HepG2 (cell line): ENCODE results near the gene CFTR. TPM values are rescaled to one million over a fixed set of nuclear protein-coding genes. Genes with fewer than 3 reads are reported as not detected.

Experiments
- ATAC-seq: fragments of 200-7000 bp; cut with Tn5 transposase; 3 replicates; pipeline ENCODE4 v1.9.1; 2020; ENCODE audit warnings: mild to moderate bottlenecking, moderate library complexity
- BruUV-seq: library from RNA; stranded (reverse); fragments of 400-500 nt; replicated peaks from 2 replicates; lab custom pipeline; 2021; lab: Mats Ljungman, UMichigan
- CTCF ChIA-PET: fragments of 300-600 bp; formaldehyde crosslinking; extraction: SDS; loops from one replicate; lab custom pipeline; 2021; ENCODE audit warnings: low total read pairs, inconsistent platforms, low intra/inter-chr PET ratio; lab: Yijun Ruan, JAX
- POLR2A ChIA-PET: fragments of 350-600 bp; sonication (Branson Sonifier 250); formaldehyde crosslinking; loops from one replicate; lab custom pipeline; 2020; ENCODE audit warnings: antibody characterized with exemption, inconsistent platforms; lab: Yijun Ruan, JAX
- DNase-seq: peaks from one replicate; pipeline ENCODE4 v3.0.0-alpha.2; 2015; ENCODE audit warnings: low spot score
- FAIRE-seq: peaks from 3 replicates; lab custom pipeline; 2011; peaks lifted over from hg19 to GRCh38; lab: Jason Lieb, UNC
- H2AFZ ChIP-seq: one replicate; pipeline ENCODE4 v1.6.1; 2011; ENCODE audit warnings: low read length, inconsistent platforms
- H3K27ac ChIP-seq: fragments of 300-600 bp; 3 replicates; pipeline ENCODE4 v1.8.0; 2011; ENCODE audit warnings: mixed run types, mild to moderate bottlenecking, mixed read lengths, low read length, inconsistent platforms; ENCODE audit not compliant: insufficient read depth; ENCODE audit errors: extremely low read length
- H3K27me3 ChIP-seq, 2 experiments: fragments of 200-600 bp in 1 of 2; 2 replicates in 1 of 2; 3 replicates in 1 of 2; pipeline versions ENCODE4 v1.6.0 to v1.8.0; 2011; ENCODE audit warnings: low read length in 2 of 2, mild to moderate bottlenecking in 2 of 2, moderate library complexity in 2 of 2, inconsistent platforms in 1 of 2; ENCODE audit not compliant: insufficient read depth in 2 of 2, control insufficient read depth in 1 of 2
- H3K36me3 ChIP-seq, 2 experiments: fragments of 200-600 bp in 1 of 2; replicated peaks in 1 of 2; 2 replicates in 1 of 2; 3 replicates in 1 of 2; pipeline versions ENCODE4 v1.5.1 to v1.8.0; 2011; ENCODE audit warnings: low read length in 2 of 2, inconsistent platforms in 1 of 2; ENCODE audit not compliant: insufficient read depth in 2 of 2, control insufficient read depth in 1 of 2
- H3K4me1 ChIP-seq: 2 replicates; pipeline ENCODE4 v1.5.1; 2012; ENCODE audit warnings: low read length, inconsistent platforms; ENCODE audit not compliant: insufficient read depth
- H3K4me2 ChIP-seq: 2 replicates; pipeline ENCODE4 v1.6.0; 2011; ENCODE audit warnings: low read depth, low read length, inconsistent platforms
- H3K4me3 ChIP-seq, 3 experiments: fragments of 200-600 bp in 1 of 3; sonication (generic), shearing (Covaris generic) in 1 of 3; replicated peaks in 1 of 3; 2 replicates each; pipeline ENCODE4 v1.5.1; 2011 to 2016; ENCODE audit warnings: low read length in 3 of 3, inconsistent platforms in 2 of 3, low read depth in 2 of 3, mild to moderate bottlenecking in 2 of 3, control low read depth in 1 of 3, mixed read lengths in 1 of 3; ENCODE audit not compliant: insufficient read depth in 1 of 3
- H3K79me2 ChIP-seq: one replicate; pipeline ENCODE4 v1.6.1; 2011; ENCODE audit warnings: low read length, inconsistent platforms; ENCODE audit not compliant: insufficient read depth
- H3K9ac ChIP-seq: 2 replicates; pipeline ENCODE4 v1.6.0; 2011; ENCODE audit warnings: mild to moderate bottlenecking, low read depth, low read length, inconsistent platforms; ENCODE audit not compliant: insufficient read depth
- H3K9me3 ChIP-seq: 2 replicates; pipeline ENCODE4 v1.5.1; 2012; ENCODE audit warnings: mild to moderate bottlenecking, low read length
- H4K20me1 ChIP-seq: 2 replicates; pipeline ENCODE4 v1.6.0; 2011; ENCODE audit warnings: inconsistent platforms, mild to moderate bottlenecking, low read length, moderate library complexity; ENCODE audit not compliant: insufficient read depth
- HOXA9 ChIP-seq: sonication (generic); formaldehyde crosslinking; IDR thresholded peaks from 2 replicates; pipeline ENCODE4 v1.8.1; 2022; ENCODE audit warnings: missing genetic modification reagents, mild to moderate bottlenecking, moderate library complexity, borderline replicate concordance
- SSRP1 ChIP-seq: IDR thresholded peaks from 2 replicates; pipeline ENCODE4 v1.6.1; 2016; ENCODE audit warnings: control low read depth
- WGBS: methylation state at CpG from one replicate; pipeline ENCODE4 v1.1.6; 2017; ENCODE audit warnings: low lambda C conversion rate; 5-methylcytosine and 5-hydroxymethylcytosine counted together
- in situ Hi-C: cut with HindIII; loops from 2 replicates; pipeline ENCODE4 v1.10.0; 2017; ENCODE audit warnings: low pct_unique_long_range_greater_than_20kb; ENCODE audit not compliant: extremely low pct_ligation_motif_present
- intact Hi-C: fragments of 100-400 bp; cut with micrococcal nuclease; formaldehyde crosslinking; loops from one replicate; pipeline ENCODE4 v1.10.0; 2022; ENCODE audit not compliant: unreplicated experiment
- polyA plus RNA-seq, 8 experiments: library from polyadenylated mRNA; depleted of rRNA in 3 of 8; stranded (reverse) in 7 of 8; unstranded in 1 of 8; fragments of >200 nt; fragmentation: Illumina TruSeq in 4 of 8; extraction: Trizol in 4 of 8; gene quantifications; 2 replicates each; pipeline versions ENCODE4 v1.2.1 to v1.2.3, GENCODE V29; 2011 to 2016; ENCODE audit warnings: low read depth in 4 of 8, missing spikeins in 1 of 8, mixed read lengths in 1 of 8; ENCODE audit not compliant: insufficient read depth in 1 of 8
- total RNA-seq, 5 experiments: library from RNA; depleted of rRNA; stranded (reverse); fragments of >200 nt; fragmentation: Illumina TruSeq; extraction: Trizol; gene quantifications; 2 replicates each; pipeline ENCODE4 v1.2.3, GENCODE V29; 2016; ENCODE audit warnings: low read depth in 1 of 5
- TF ChIP-seq, protein P1 (sequence below): sonication (generic); formaldehyde crosslinking; IDR thresholded peaks from 2 replicates; pipeline ENCODE4 v1.4.0; 2020; ENCODE audit warnings: mild to moderate bottlenecking, missing genetic modification reagents
- TF ChIP-seq, protein P2 (sequence below): sonication (generic); formaldehyde crosslinking; conservative IDR thresholded peaks from 2 replicates; pipeline ENCODE4 v1.4.0; 2020; ENCODE audit warnings: missing genetic modification reagents

CFTR gene
- total and polyA plus RNA-seq, 2 of the 13 experiments (the other 11 are each of a cell fraction or from before 2014, with no cell fraction given), result not detected

DNA sequence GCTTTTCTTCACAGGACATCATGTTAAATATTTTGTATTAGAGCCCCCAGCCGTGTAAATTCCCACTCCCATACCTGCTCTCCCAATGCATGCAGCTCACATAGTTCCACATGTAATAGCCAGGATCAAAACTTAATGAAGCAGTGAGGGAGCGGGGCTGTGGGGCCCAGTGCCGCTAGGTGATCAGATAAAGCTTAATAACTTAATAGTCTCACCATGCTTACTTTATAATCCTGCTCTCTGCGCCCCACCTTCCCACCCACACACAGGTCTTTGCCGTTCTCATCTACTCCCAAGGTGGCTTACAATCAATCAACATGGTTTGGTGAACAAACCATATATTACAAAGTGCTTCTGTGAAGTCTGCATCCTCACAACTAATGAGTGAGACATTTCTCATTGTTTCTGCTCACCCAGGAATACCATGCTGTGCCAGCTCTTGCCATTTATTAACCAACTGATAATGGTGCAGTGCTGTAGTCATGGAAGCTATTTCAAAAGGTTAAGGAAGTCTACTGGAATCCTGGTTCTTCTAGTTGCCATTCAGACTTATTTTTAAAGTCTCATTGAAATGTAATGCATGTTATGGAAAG lies 237.0 kb downstream of the CFTR start:
- ChIA-PET POLR2A (no interaction called here), CTCF (no interaction called here)
- Histone ChIP-seq H3K79me2 (no peaks in the 10 kb centered on the region), H2AFZ (no peak overlapping the region), H3K4me2 (no peak overlapping the region), H3K27ac (no peak overlapping the region), H3K36me3 (no peaks in the 10 kb centered on the region), H4K20me1 (no peaks in the 10 kb centered on the region), H3K9me3 (no peaks in the 10 kb centered on the region), H3K27me3 (no peaks in the 10 kb centered on the region), H3K9ac (no peak overlapping the region), H3K4me3 (no peak overlapping the region), H3K4me1 (no peaks in the 10 kb centered on the region)
- DNase-seq (no peak), FAIRE-seq (no peak), ATAC-seq (no peak)
- TF ChIP-seq HOXA9 (CRISPR knock-in tag) (no peak), SSRP1 (CRISPR knock-in tag) (no peak)
- TF ChIP-seq, protein P1, sequence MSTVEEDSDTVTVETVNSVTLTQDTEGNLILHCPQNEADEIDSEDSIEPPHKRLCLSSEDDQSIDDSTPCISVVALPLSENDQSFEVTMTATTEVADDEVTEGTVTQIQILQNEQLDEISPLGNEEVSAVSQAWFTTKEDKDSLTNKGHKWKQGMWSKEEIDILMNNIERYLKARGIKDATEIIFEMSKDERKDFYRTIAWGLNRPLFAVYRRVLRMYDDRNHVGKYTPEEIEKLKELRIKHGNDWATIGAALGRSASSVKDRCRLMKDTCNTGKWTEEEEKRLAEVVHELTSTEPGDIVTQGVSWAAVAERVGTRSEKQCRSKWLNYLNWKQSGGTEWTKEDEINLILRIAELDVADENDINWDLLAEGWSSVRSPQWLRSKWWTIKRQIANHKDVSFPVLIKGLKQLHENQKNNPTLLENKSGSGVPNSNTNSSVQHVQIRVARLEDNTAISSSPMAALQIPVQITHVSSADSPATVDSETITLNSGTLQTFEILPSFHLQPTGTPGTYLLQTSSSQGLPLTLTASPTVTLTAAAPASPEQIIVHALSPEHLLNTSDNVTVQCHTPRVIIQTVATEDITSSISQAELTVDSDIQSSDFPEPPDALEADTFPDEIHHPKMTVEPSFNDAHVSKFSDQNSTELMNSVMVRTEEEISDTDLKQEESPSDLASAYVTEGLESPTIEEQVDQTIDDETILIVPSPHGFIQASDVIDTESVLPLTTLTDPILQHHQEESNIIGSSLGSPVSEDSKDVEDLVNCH, result no peak
- TF ChIP-seq, protein P2, sequence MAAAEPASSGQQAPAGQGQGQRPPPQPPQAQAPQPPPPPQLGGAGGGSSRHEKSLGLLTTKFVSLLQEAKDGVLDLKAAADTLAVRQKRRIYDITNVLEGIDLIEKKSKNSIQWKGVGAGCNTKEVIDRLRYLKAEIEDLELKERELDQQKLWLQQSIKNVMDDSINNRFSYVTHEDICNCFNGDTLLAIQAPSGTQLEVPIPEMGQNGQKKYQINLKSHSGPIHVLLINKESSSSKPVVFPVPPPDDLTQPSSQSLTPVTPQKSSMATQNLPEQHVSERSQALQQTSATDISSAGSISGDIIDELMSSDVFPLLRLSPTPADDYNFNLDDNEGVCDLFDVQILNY, result no peak
- 20% methylated on average over 5 of the region's 5 CpGs for WGBS
- intact Hi-C loops, result loop anchor here (5.0 kb wide), 1 partner anchor 1560 kb away; no protein-coding TSS in a partner anchor
- in situ Hi-C loops, result loop anchor here (25.0 kb wide), 1 partner anchor 255 kb away; no protein-coding TSS in a partner anchor
- no TSS peak for BruUV-seq
